DMS 273 (cell line): ENCODE data around the gene RLBP1.

Experiments
- DNase-seq: peaks from one replicate; lab custom pipeline; 2025; ENCODE audit not compliant: unreplicated experiment; lab: John Stamatoyannopoulos, UW

RLBP1 gene

GRCh38 chr15:89179966-89180875, 41.2 kb downstream of the RLBP1 start:
- no peak for DNase-seq

GRCh38 chr15:89178307-89178977, 42.9 kb downstream of the RLBP1 start:
- DNase-seq, result no peak

GRCh38 chr15:89177633-89178306, 43.6 kb downstream of the RLBP1 start:
- peak; percentile 78 for DNase-seq

GRCh38 chr15:89177116-89177515, 44.3 kb downstream of the RLBP1 start:
- DNase-seq, result no peak

GRCh38 chr15:89175617-89176191, 45.7 kb downstream of the RLBP1 start:
- no peak for DNase-seq

GRCh38 chr15:89174476-89174875, 46.9 kb downstream of the RLBP1 start:
- no peak for DNase-seq

- no peak for DNase-seq
Measured at GRCh38 chr15:89172921-89173320, 48.5 kb downstream of the RLBP1 start.

- DNase-seq, result peak; percentile 68
Measured at GRCh38 chr15:89171136-89172072, 50.0 kb downstream of the RLBP1 start.

GRCh38 chr15:89170364-89170763, 51.0 kb downstream of the RLBP1 start:
- DNase-seq, result peak; percentile 11

- peak; percentile 8 for DNase-seq
Measured at GRCh38 chr15:89168316-89168833, 53.0 kb downstream of the RLBP1 start.

- no peak for DNase-seq
Measured at GRCh38 chr15:89167267-89168176, 53.9 kb downstream of the RLBP1 start.

GRCh38 chr15:89165677-89166076, 55.7 kb downstream of the RLBP1 start:
- DNase-seq, result no peak

GRCh38 chr15:89164712-89165211, 56.6 kb downstream of the RLBP1 start:
- DNase-seq, result no peak

GRCh38 chr15:89163271-89164055, 57.9 kb downstream of the RLBP1 start:
- no peak for DNase-seq

- DNase-seq, result no peak
Measured at GRCh38 chr15:89161666-89162065, 59.7 kb downstream of the RLBP1 start.
